Trophoblast cell (in vitro differentiated cells and primary cell): ENCODE measurements around the gene DPYD.

Source experiments
- DNase-seq, 2 donors: peaks; one replicate each; pipeline ENCODE4 v3.0.0-alpha.2; 2016
- H2AFZ ChIP-seq: 2 replicates; pipeline ENCODE4 v1.6.1; 2013; ENCODE audit warnings: low read length, moderate library complexity, mild to moderate bottlenecking; ENCODE audit not compliant: insufficient read depth, poor library complexity
- H2AK5ac ChIP-seq: 2 replicates; pipeline ENCODE4 v1.6.1; 2013; ENCODE audit warnings: mild to moderate bottlenecking, low read length
- H2BK120ac ChIP-seq: 2 replicates; pipeline ENCODE4 v1.6.1; 2013; ENCODE audit warnings: low read length, mild to moderate bottlenecking, moderate library complexity; ENCODE audit not compliant: insufficient read depth, poor library complexity
- H2BK12ac ChIP-seq: 2 replicates; pipeline ENCODE4 v1.6.1; 2013; ENCODE audit warnings: mild to moderate bottlenecking, low read length, moderate library complexity
- H2BK5ac ChIP-seq: 2 replicates; pipeline ENCODE4 v1.6.1; 2013; ENCODE audit warnings: low read length, low read depth, moderate library complexity, mild to moderate bottlenecking; ENCODE audit not compliant: poor library complexity
- H3K14ac ChIP-seq: 2 replicates; pipeline ENCODE4 v1.6.1; 2013; ENCODE audit warnings: mild to moderate bottlenecking, low read length
- H3K18ac ChIP-seq: 2 replicates; pipeline ENCODE4 v1.6.1; 2013; ENCODE audit warnings: mild to moderate bottlenecking, low read length
- H3K23ac ChIP-seq: 2 replicates; pipeline ENCODE4 v1.6.1; 2013; ENCODE audit warnings: low read length
- H3K27ac ChIP-seq: 2 replicates; pipeline ENCODE4 v1.5.1; 2013; ENCODE audit warnings: low read depth, mild to moderate bottlenecking, inconsistent platforms, low read length, moderate library complexity
- H3K27me3 ChIP-seq: 2 replicates; pipeline ENCODE4 v1.6.1; 2013; ENCODE audit warnings: inconsistent platforms, mild to moderate bottlenecking, low read length, moderate library complexity; ENCODE audit not compliant: insufficient read depth
- H3K36me3 ChIP-seq, 2 experiments: 1 replicate in 1 of 2; 2 replicates in 1 of 2; pipeline ENCODE4 v1.6.1; 2013; ENCODE audit warnings: low read length in 2 of 2, mild to moderate bottlenecking in 2 of 2, moderate library complexity in 1 of 2; ENCODE audit not compliant: insufficient read depth in 2 of 2, control insufficient read depth in 1 of 2
- H3K4ac ChIP-seq: 2 replicates; pipeline ENCODE4 v1.6.1; 2013; ENCODE audit warnings: low read depth, mild to moderate bottlenecking, low read length, moderate library complexity
- H3K4me1 ChIP-seq, 2 experiments: 1 replicate in 1 of 2; 2 replicates in 1 of 2; pipeline ENCODE4 v1.6.1; 2013; ENCODE audit warnings: low read length in 2 of 2, mild to moderate bottlenecking in 2 of 2, moderate library complexity in 1 of 2; ENCODE audit not compliant: insufficient read depth in 2 of 2, control insufficient read depth in 1 of 2
- H3K4me2 ChIP-seq: 2 replicates; pipeline ENCODE4 v1.6.1; 2013; ENCODE audit warnings: inconsistent platforms, mild to moderate bottlenecking, low read length, moderate library complexity
- H3K4me3 ChIP-seq: 2 replicates; pipeline ENCODE4 v1.5.1; 2013; ENCODE audit warnings: mild to moderate bottlenecking, low read depth, low read length, inconsistent platforms
- H3K79me1 ChIP-seq: one replicate; pipeline ENCODE4 v1.6.1; 2013; ENCODE audit warnings: low read length
- H3K79me2 ChIP-seq: 2 replicates; pipeline ENCODE4 v1.6.1; 2013; ENCODE audit warnings: low read length, mild to moderate bottlenecking; ENCODE audit not compliant: control insufficient read depth, insufficient read depth, poor library complexity
- H3K9ac ChIP-seq: 2 replicates; pipeline ENCODE4 v1.6.1; 2013; ENCODE audit warnings: mild to moderate bottlenecking, low read length
- H3K9me3 ChIP-seq: 2 replicates; pipeline ENCODE4 v1.6.1; 2013; ENCODE audit warnings: low read depth, mild to moderate bottlenecking, control low read depth, inconsistent platforms, low read length; ENCODE audit not compliant: insufficient read depth
- H4K12ac ChIP-seq: 2 replicates; pipeline ENCODE4 v1.6.1; 2013; ENCODE audit warnings: low read depth, mild to moderate bottlenecking, low read length, moderate library complexity
- H4K8ac ChIP-seq: 2 replicates; pipeline ENCODE4 v1.6.1; 2013; ENCODE audit warnings: low read depth, mild to moderate bottlenecking, low read length, moderate library complexity
- H4K91ac ChIP-seq: one replicate; pipeline ENCODE4 v1.6.1; 2013; ENCODE audit warnings: low read depth, mild to moderate bottlenecking, low read length, moderate library complexity
- WGBS: extraction: QIAGEN DNeasy Blood & Tissue Kit; methylation state at CpG from one replicate; pipeline ENCODE4 v1.1.7; 2013; ENCODE audit warnings: missing lambda C conversion rate; ENCODE audit not compliant: insufficient read length, insufficient coverage; ENCODE audit errors: extremely low coverage; 5-methylcytosine and 5-hydroxymethylcytosine counted together

DPYD gene

DNA sequence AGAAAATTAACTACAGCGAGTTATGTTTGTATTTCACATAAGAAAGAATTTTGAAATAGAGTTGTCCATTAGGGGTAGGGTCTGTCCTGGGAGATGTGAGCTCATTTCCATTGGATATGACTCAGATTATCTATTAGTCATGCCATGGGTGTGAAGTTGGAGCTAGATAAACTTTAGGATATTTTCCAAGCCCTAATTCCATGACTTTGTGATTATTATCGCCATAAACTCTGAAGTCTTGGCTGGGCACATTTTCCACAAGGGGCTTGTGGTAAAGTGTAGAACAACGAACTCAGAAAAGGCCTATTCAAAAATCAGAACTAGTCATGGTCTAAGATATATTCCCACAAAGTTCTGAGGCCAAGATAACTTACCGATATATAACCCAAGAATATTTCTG is 396.6 kb downstream of the DPYD start:
- Histone ChIP-seq H3K18ac (no peak overlapping the region), H2BK120ac (no peak overlapping the region), H3K4me1 (no peaks in the 10 kb centered on the region), H3K4ac (no peak overlapping the region), H3K14ac (no peak overlapping the region), H2BK5ac (no peak overlapping the region), H3K9ac (no peak overlapping the region), H3K36me3 (no peaks in the 10 kb centered on the region), H3K27me3 (no peaks in the 10 kb centered on the region), H2AFZ (no peak overlapping the region), H2BK12ac (no peak overlapping the region), H3K9me3 (no peaks in the 10 kb centered on the region), H4K8ac (no peak overlapping the region), H3K4me2 (no peak overlapping the region), H3K23ac (no peak overlapping the region), H3K27ac (no peak overlapping the region), H2AK5ac (no peak overlapping the region), H3K79me2 (no peaks in the 10 kb centered on the region), H3K79me1 (no peaks in the 10 kb centered on the region), H3K4me3 (no peak overlapping the region), H4K91ac (no peak overlapping the region), H4K12ac (no peak overlapping the region)
- WGBS = no CpG with 5 or more reads among the region's 4 CpGs
- no peak for DNase-seq

DNA sequence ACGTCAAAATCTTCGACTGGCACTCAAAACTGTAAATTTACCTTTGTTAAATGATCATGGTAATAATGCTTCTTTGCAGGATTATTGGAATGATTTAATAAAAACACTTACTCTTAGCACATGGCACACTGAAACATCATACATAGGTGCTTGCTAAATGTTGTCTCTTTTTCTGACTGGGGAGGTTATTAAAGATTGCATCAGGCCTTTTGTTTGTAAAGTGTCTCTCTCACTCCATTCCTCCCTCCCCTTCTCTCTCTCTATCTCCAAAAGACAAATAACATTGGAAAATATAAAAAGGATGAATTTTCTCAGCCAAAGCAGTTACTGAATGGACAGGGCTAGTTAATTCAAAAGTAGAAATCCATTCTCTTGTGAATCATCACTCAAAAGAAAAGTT is 404.2 kb downstream of the DPYD start:
- Histone ChIP-seq H2BK12ac (no peak overlapping the region), H3K36me3 (no peaks in the 10 kb centered on the region), H3K27ac (no peak overlapping the region), H3K79me2 (no peaks in the 10 kb centered on the region), H3K18ac (no peak overlapping the region), H2AFZ (no peak overlapping the region), H3K79me1 (no peaks in the 10 kb centered on the region), H3K27me3 (no peaks in the 10 kb centered on the region), H4K91ac (no peak overlapping the region), H4K12ac (no peak overlapping the region), H3K4me2 (no peak overlapping the region), H3K4me3 (no peak overlapping the region), H3K9me3 (no peaks in the 10 kb centered on the region), H2BK5ac (no peak overlapping the region), H2BK120ac (no peak overlapping the region), H4K8ac (no peak overlapping the region), H3K14ac (no peak overlapping the region), H3K23ac (no peak overlapping the region), H3K9ac (no peak overlapping the region), H3K4me1 (no peaks in the 10 kb centered on the region), H2AK5ac (no peak overlapping the region), H3K4ac (no peak overlapping the region)
- WGBS = no CpG with 5 or more reads among the region's 2 CpGs
- no peak for DNase-seq

DNA sequence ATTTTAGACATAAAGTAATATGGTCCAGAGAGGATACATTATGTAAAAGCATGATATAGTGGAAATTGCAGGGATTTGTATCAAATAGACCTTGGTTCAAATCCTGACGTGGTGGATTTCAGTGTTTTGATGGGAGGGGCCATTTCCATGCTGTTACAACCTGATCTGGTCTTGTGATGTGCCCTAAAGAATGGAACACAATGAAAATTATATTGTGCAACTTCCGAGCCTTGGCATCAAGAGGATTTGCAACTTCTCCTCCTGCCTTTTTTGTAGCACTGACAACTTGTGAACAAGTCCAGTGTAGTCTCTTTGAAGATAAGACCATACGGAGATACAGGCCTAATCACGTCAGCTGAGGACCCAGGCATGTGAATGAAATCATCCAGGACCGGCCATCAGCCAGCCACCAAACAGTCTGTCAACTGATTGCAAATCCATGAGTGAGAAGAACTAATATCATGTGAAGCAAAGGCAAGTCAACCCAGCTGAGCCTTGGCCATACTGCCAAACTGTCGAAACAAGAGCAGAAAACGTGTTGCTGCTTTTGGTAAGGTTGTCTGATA is 412.1 kb downstream of the DPYD start:
- no peak for DNase-seq
- Histone ChIP-seq H2AFZ (no peak overlapping the region), H3K27ac (no peak overlapping the region), H2BK5ac (no peak overlapping the region), H3K18ac (no peak overlapping the region), H3K23ac (no peak overlapping the region), H4K12ac (no peak overlapping the region), H2AK5ac (no peak overlapping the region), H3K14ac (no peak overlapping the region), H3K36me3 (no peaks in the 10 kb centered on the region), H3K79me2 (no peaks in the 10 kb centered on the region), H3K9ac (no peak overlapping the region), H4K8ac (no peak overlapping the region), H3K4me2 (no peak overlapping the region), H2BK12ac (no peak overlapping the region), H2BK120ac (no peak overlapping the region), H4K91ac (no peak overlapping the region), H3K4ac (no peak overlapping the region), H3K27me3 (no peaks in the 10 kb centered on the region), H3K9me3 (no peaks in the 10 kb centered on the region), H3K4me3 (no peak overlapping the region), H3K79me1 (no peaks in the 10 kb centered on the region), H3K4me1 (no peaks in the 10 kb centered on the region)
- no CpG with 5 or more reads among the region's 7 CpGs for WGBS

DNA sequence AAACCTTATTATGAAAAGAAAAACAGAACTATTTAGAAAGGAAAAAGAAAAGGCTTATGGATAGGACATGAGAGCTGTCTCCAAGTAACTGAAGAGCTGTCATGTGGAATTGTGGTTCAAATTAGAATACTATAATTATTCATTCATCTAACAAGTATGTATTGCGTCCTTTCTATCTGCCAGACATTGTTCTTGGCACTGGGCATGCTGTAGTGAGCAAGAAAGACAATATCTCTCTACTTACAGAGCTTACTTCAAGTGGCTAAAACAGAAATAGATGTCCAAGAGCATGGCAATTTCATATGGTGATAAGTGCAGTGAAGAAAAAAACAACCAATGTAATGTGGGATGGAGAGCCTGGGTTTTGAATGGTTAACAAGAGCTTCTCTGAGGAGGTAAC is 413.0 kb downstream of the DPYD start:
- no peaks in the 10 kb centered on the region for H3K79me2 ChIP-seq
- H3K4me2 ChIP-seq = no peak overlapping the region
- no peak overlapping the region for H2BK12ac ChIP-seq
- no peaks in the 10 kb centered on the region for H3K36me3 ChIP-seq
- H2AK5ac ChIP-seq = no peak overlapping the region
- no peaks in the 10 kb centered on the region for H3K27me3 ChIP-seq
- no peaks in the 10 kb centered on the region for H3K9me3 ChIP-seq
- no peak overlapping the region for H4K12ac ChIP-seq
- no peak overlapping the region for H4K91ac ChIP-seq
- H3K9ac ChIP-seq = no peak overlapping the region
- no peak overlapping the region for H2AFZ ChIP-seq
- no peaks in the 10 kb centered on the region for H3K79me1 ChIP-seq
- no peak overlapping the region for H2BK120ac ChIP-seq
- no peak overlapping the region for H3K14ac ChIP-seq
- WGBS = no CpG with 5 or more reads among the region's 1 CpG
- DNase-seq = no peak
- H3K4me3 ChIP-seq = no peak overlapping the region
- H2BK5ac ChIP-seq = no peak overlapping the region
- H3K23ac ChIP-seq = no peak overlapping the region
- H3K27ac ChIP-seq = no peak overlapping the region
- no peak overlapping the region for H4K8ac ChIP-seq
- no peaks in the 10 kb centered on the region for H3K4me1 ChIP-seq
- no peak overlapping the region for H3K18ac ChIP-seq
- no peak overlapping the region for H3K4ac ChIP-seq
